Body of pancreas (tissue), 4 donors: ENCODE measurements around the gene SNTG2. TPM values are rescaled to one million over a fixed set of nuclear protein-coding genes. Genes with fewer than 3 reads are reported as not detected.

ENCODE experiments used
- ATAC-seq: fragments of 150-250 bp; one replicate; pipeline ENCODE4 v1.9.1; 2016
- DNase-seq, 4 donors: peaks; one replicate each; pipeline ENCODE4 v3.0.0-alpha.2; 2019
- H3K27ac ChIP-seq, 4 donors: fragments of 200-600 bp; sonication (generic); 1 replicate in 3 of 4; 2 replicates in 1 of 4; pipeline versions ENCODE4 v1.5.1 to v1.6.1; 2016 to 2019; ENCODE audit warnings: mild to moderate bottlenecking in 1 of 4, mixed read lengths in 1 of 4, moderate library complexity in 1 of 4
- H3K27me3 ChIP-seq, 2 donors: fragments of 200-600 bp; sonication (generic); one replicate each; pipeline ENCODE4 v1.6.0; 2016; ENCODE audit warnings: mild to moderate bottlenecking in 1 of 2
- H3K36me3 ChIP-seq, 2 donors: fragments of 200-600 bp; sonication (generic); replicated peaks in 1 of 2; 2 replicates each; pipeline ENCODE4 v1.5.1; 2016; ENCODE audit warnings: low read depth in 2 of 2; ENCODE audit not compliant: insufficient read depth in 1 of 2
- H3K4me1 ChIP-seq: fragments of 200-600 bp; sonication (generic); one replicate; pipeline ENCODE4 v1.6.0; 2016
- H3K4me3 ChIP-seq, 2 donors: fragments of 200-600 bp; sonication (generic); 1 replicate in 1 of 2; 2 replicates in 1 of 2; pipeline ENCODE4 v1.5.1; 2016 to 2019
- H3K9me3 ChIP-seq, 3 donors: fragments of 200-600 bp; sonication (generic); 1 replicate in 2 of 3; 2 replicates in 1 of 3; pipeline ENCODE4 v1.5.1; 2016
- CTCF ChIP-seq, 7 experiments: fragments of 450-650 bp in 4 of 7; fragments of 200-600 bp in 3 of 7; sonication (generic) in 3 of 7; IDR thresholded peaks; one replicate each; pipeline ENCODE4 v1.5.1; 2016 to 2019; ENCODE audit warnings: antibody characterized with exemption in 7 of 7
- POLR2A ChIP-seq, 3 donors: fragments of 450-650 bp; IDR thresholded peaks; one replicate each; pipeline ENCODE4 v1.6.1; 2016; ENCODE audit warnings: antibody characterized with exemption in 3 of 3, mild to moderate bottlenecking in 2 of 3
- WGBS, 2 donors: methylation state at CpG; one replicate each; pipeline ENCODE4 v1.1.5; 2017; 5-methylcytosine and 5-hydroxymethylcytosine counted together
- intact Hi-C: fragments of 100-400 bp; cut with DNase I; formaldehyde crosslinking; loops from one replicate; pipeline ENCODE4 v1.15.1; 2023
- total RNA-seq, 2 donors: library from RNA; depleted of rRNA; stranded (reverse); fragments of >200 nt; gene quantifications; one replicate each; pipeline ENCODE4 v1.1.0, GENCODE V29; 2016

SNTG2 gene
- total RNA-seq, 2 donors from 2014 or later = 11.9 to 18.7 TPM

- H3K4me3 ChIP-seq = no peak overlapping the region
- 68 to 86% methylated on average over 15 to 16 of the region's 16 CpGs for WGBS, 2 donors
- no peaks in the 10 kb centered on the region for H3K9me3 ChIP-seq
- no peak for TF ChIP-seq CTCF (IDR thresholded peaks at IDR 0.05)
- no peak for TF ChIP-seq POLR2A (IDR thresholded peaks at IDR 0.05)
- no peaks in the 10 kb centered on the region for H3K36me3 ChIP-seq
- no peak overlapping the region for H3K27ac ChIP-seq
- intact Hi-C loops = no loop called here
- ATAC-seq = no peak
- H3K4me1 ChIP-seq = no peaks in the 10 kb centered on the region
- no peak for DNase-seq
- no peaks in the 10 kb centered on the region for H3K27me3 ChIP-seq
Observed at GRCh38 chr2:910698-911097, 40.0 kb upstream of the SNTG2 start.

- no peaks in the 10 kb centered on the region for H3K36me3 ChIP-seq
- H3K9me3 ChIP-seq = no peaks in the 10 kb centered on the region
- H3K27ac ChIP-seq = no peak overlapping the region
- ATAC-seq (no peak), DNase-seq (no peak)
- H3K4me3 ChIP-seq = no peak overlapping the region
- no peak for TF ChIP-seq POLR2A (IDR thresholded peaks at IDR 0.05)
- TF ChIP-seq CTCF (IDR thresholded peaks at IDR 0.05) = no peak
- H3K27me3 ChIP-seq = no peaks in the 10 kb centered on the region
- no peaks in the 10 kb centered on the region for H3K4me1 ChIP-seq
- WGBS, 2 donors = 78 to 85% methylated on average over 14 of the region's 14 CpGs
- intact Hi-C loops = no loop called here
Observed at GRCh38 chr2:915979-916378, 34.7 kb upstream of the SNTG2 start.

GRCh38 chr2:916935-917334 is 33.7 kb upstream of the SNTG2 start:
- TF ChIP-seq CTCF (IDR thresholded peaks at IDR 0.05) = no peak
- no peak for TF ChIP-seq POLR2A (IDR thresholded peaks at IDR 0.05)
- intact Hi-C loops = no loop called here
- DNase-seq (no peak), ATAC-seq (no peak)
- no peaks in the 10 kb centered on the region for H3K4me1 ChIP-seq
- no peaks in the 10 kb centered on the region for H3K27me3 ChIP-seq
- H3K27ac ChIP-seq = no peak overlapping the region
- no peak overlapping the region for H3K4me3 ChIP-seq
- WGBS, 2 donors = 87 to 88% methylated on average over 7 of the region's 7 CpGs
- no peaks in the 10 kb centered on the region for H3K9me3 ChIP-seq
- no peaks in the 10 kb centered on the region for H3K36me3 ChIP-seq

- intact Hi-C loops = no loop called here
- ATAC-seq = no peak
- no peak overlapping the region for H3K27ac ChIP-seq
- TF ChIP-seq CTCF (IDR thresholded peaks at IDR 0.05) (no peak), POLR2A (IDR thresholded peaks at IDR 0.05) (no peak)
- no peaks in the 10 kb centered on the region for H3K27me3 ChIP-seq
- H3K9me3 ChIP-seq = no peaks in the 10 kb centered on the region
- no peak overlapping the region for H3K4me3 ChIP-seq
- DNase-seq = no peak
- H3K36me3 ChIP-seq = no peaks in the 10 kb centered on the region
- H3K4me1 ChIP-seq = no peaks in the 10 kb centered on the region
Observed at GRCh38 chr2:919672-920071, 31.0 kb upstream of the SNTG2 start.

GRCh38 chr2:920573-920972 is 30.1 kb upstream of the SNTG2 start:
- no peak for ATAC-seq
- TF ChIP-seq POLR2A (IDR thresholded peaks at IDR 0.05) (no peak), CTCF (IDR thresholded peaks at IDR 0.05) (no peak)
- intact Hi-C loops = no loop called here
- no peaks in the 10 kb centered on the region for H3K4me1 ChIP-seq
- no peak overlapping the region for H3K27ac ChIP-seq
- DNase-seq = no peak
- H3K36me3 ChIP-seq = no peaks in the 10 kb centered on the region
- H3K27me3 ChIP-seq = no peaks in the 10 kb centered on the region
- H3K4me3 ChIP-seq = no peak overlapping the region
- no peaks in the 10 kb centered on the region for H3K9me3 ChIP-seq
- WGBS, 2 donors = 82 to 87% methylated on average over 11 of the region's 11 CpGs
